LNCAP (cell line): ENCODE measurements around the gene PSMB4.

Source experiments
- TF ChIP-seq, protein P1 (sequence below): fragments of 450-650 bp; IDR thresholded peaks from 2 replicates; pipeline ENCODE4 v1.5.1; 2017; ENCODE audit warnings: mild to moderate bottlenecking

PSMB4 gene

DNA sequence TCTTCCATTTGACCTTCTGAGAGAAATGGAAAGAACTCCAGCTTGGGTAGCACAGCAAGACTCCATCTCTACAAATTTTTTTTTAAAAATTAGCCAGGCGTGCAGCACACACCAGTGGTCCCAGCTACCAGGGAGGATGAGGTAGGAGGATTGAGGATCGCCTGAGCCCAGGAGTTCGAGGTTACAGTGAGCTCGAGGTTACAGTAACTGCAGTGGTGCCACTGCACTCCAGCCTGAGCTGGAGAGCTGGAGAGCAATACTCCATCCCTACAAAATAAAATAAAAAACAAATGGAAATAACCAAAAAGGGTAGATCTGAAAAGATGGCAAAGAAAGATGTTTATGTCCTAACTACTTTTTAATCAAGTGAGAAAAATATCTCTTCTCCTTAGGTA, 45.4 kb downstream of the PSMB4 start:
- TF ChIP-seq, protein P1, sequence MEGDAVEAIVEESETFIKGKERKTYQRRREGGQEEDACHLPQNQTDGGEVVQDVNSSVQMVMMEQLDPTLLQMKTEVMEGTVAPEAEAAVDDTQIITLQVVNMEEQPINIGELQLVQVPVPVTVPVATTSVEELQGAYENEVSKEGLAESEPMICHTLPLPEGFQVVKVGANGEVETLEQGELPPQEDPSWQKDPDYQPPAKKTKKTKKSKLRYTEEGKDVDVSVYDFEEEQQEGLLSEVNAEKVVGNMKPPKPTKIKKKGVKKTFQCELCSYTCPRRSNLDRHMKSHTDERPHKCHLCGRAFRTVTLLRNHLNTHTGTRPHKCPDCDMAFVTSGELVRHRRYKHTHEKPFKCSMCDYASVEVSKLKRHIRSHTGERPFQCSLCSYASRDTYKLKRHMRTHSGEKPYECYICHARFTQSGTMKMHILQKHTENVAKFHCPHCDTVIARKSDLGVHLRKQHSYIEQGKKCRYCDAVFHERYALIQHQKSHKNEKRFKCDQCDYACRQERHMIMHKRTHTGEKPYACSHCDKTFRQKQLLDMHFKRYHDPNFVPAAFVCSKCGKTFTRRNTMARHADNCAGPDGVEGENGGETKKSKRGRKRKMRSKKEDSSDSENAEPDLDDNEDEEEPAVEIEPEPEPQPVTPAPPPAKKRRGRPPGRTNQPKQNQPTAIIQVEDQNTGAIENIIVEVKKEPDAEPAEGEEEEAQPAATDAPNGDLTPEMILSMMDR, result no peak

- TF ChIP-seq, protein P1, result no peak
Measured at GRCh38 chr1:151447696-151448095, 48.3 kb downstream of the PSMB4 start.
